Heart right ventricle (tissue), 16 donors: ENCODE measurements around the gene AACS. TPM values are rescaled to one million over a fixed set of nuclear protein-coding genes. Genes with fewer than 3 reads are reported as not detected.
"Not testable (repeated sequence)": the region's sequence is repeated elsewhere in the genome, so short reads cannot be mapped to it uniquely, and the experiment has no call there.

Source experiments
- ATAC-seq, 8 donors: fragments of 200-7000 bp; cut with Tn5 transposase; one replicate each; pipeline ENCODE4 v1.9.1; 2020; ENCODE audit warnings: mild to moderate bottlenecking in 8 of 8, moderate library complexity in 8 of 8, moderate number of reproducible peaks in 1 of 8
- DNase-seq, 2 donors: peaks; one replicate each; pipeline ENCODE4 v3.0.0-alpha.2; 2020
- H3K27ac ChIP-seq, 10 donors: fragments of 200-600 bp; sonication (generic) in 2 of 10; one replicate each; pipeline versions ENCODE4 v1.5.0 to v1.8.0; 2020 to 2022; ENCODE audit warnings: mild to moderate bottlenecking in 3 of 10
- H3K27me3 ChIP-seq, 7 donors: fragments of 200-600 bp; one replicate each; pipeline ENCODE4 v1.8.0; 2021 to 2022; ENCODE audit warnings: mild to moderate bottlenecking in 2 of 7
- H3K36me3 ChIP-seq, 9 donors: fragments of 200-600 bp; sonication (generic) in 1 of 9; one replicate each; pipeline versions ENCODE4 v1.5.0 to v1.8.0; 2020 to 2022; ENCODE audit warnings: mild to moderate bottlenecking in 2 of 9
- H3K4me1 ChIP-seq, 9 donors: fragments of 200-600 bp; sonication (generic) in 1 of 9; one replicate each; pipeline versions ENCODE4 v1.5.0 to v1.8.0; 2020 to 2022; ENCODE audit warnings: mild to moderate bottlenecking in 4 of 9
- H3K4me3 ChIP-seq, 10 donors: fragments of 200-600 bp; sonication (generic) in 2 of 10; one replicate each; pipeline versions ENCODE4 v1.5.0 to v1.8.0; 2020 to 2022; ENCODE audit warnings: mild to moderate bottlenecking in 7 of 10, moderate library complexity in 2 of 10
- H3K9me3 ChIP-seq, 11 donors: fragments of 200-600 bp in 10 of 11; sonication (generic) in 2 of 11; one replicate each; pipeline versions ENCODE4 v1.5.0 to v1.8.0; 2013 to 2022; ENCODE audit warnings: mild to moderate bottlenecking in 2 of 11, control low read depth in 1 of 11, moderate library complexity in 1 of 11
- WGBS, 2 donors: extraction: QIAGEN DNeasy Blood & Tissue Kit; methylation state at CpG; one replicate each; pipeline ENCODE4 v1.1.7; 2013; ENCODE audit warnings: inconsistent platforms in 1 of 2; 5-methylcytosine and 5-hydroxymethylcytosine counted together
- intact Hi-C, 10 donors: fragments of 100-400 bp; cut with DNase I; formaldehyde crosslinking; loops; one replicate each; pipeline versions ENCODE4 v1.11.1 to v1.14.2; 2022
- polyA plus RNA-seq, 2 donors: library from polyadenylated mRNA; stranded (reverse); fragments of 200-250 nt; gene quantifications; one replicate each; pipeline ENCODE4 v1.2.3, GENCODE V29; 2013
- total RNA-seq, 10 donors: library from RNA; stranded (reverse); fragmentation: NEBNext Ultra II Directional in 3 of 10; extraction: Animal tissue kit (Norgen Biotek cat#: 25700) in 3 of 10; gene quantifications; one replicate each; pipeline versions ENCODE4 v1.2.1 to v1.2.4, GENCODE V29; 2021 to 2023
- TF ChIP-seq, protein P1 (sequence below), 9 donors: fragments of 200-600 bp; sonication (generic) in 2 of 9; IDR thresholded peaks; one replicate each; pipeline versions ENCODE4 v1.5.0 to v1.8.0; 2021 to 2022; ENCODE audit warnings: antibody characterized with exemption in 9 of 9, mild to moderate bottlenecking in 5 of 9, moderate library complexity in 1 of 9
- donor health status: Arrhythmogenic right ventricular cardiomyopathy.
- donor health status: ischemic (EF 13 %, LVEDD 7.1; RV severe dilation, severe dysfunction).
- donor health status: healthy with polysubstance abuse.
- donor health status: DM: no; HTN: yes; CAD: no.
- donor health status: DM: no; HTN: no; CAD: no.
- donor health status: ischemic (EF 25% LVEDD 6.9; RV normal size, moderate dysfunction).
- donor health status: ischemic (EF 25% LVEDD 5.7; RV mildly dilated, moderate dysfunction).
- donor health status: healthy.
- donor health status: DM: yes; HTN: yes; CAD: no.
- donor health status: Ischemic cardiomyopathy.
- donor health status: ischemic (EF 35%, LVEDD 5.7; RV mildly dilated, moderate dysfunction).
- donor health status: nonischemic (EF 11% LVEDD 7.7; RV severe dilation, severe dysfunction).
- donor health status: DM: yes; HTN: yes; CAD: no.
- donor health status: PGD.
- donor health status: ischemic (EF 29% LVEDD 5.4; RV normal size, mild dysfunction).
- donor health status: nonischemic (EF 23%, LVEDD 6.1; RV moderate dilation, normal function).

AACS gene
- total and polyA plus RNA-seq, 12 donors, result 8.5 to 19.4 (median 12.1) TPM

DNA sequence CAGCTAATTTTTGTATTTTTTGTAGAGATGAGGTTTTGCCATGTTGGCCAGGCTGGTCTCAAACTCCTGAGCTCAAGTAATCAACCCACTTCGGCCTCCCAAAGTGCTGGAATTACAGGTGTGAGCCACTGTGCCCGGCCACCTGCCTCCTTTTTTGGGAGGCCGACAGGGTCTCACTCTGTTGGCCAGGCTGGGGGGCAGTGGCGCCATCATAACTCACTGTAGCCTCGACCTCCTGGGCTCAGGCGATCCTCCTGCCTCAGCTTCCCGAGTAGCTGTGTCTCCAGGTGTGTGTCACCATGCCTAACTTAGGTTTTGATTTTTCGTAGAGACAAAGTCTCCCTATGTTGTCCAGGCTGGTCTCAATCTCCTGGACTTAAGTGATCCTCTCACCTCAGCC, 70.7 kb downstream of the AACS start:
- H3K4me1 ChIP-seq, result no peaks in the 10 kb centered on the region
- H3K36me3 ChIP-seq, result peaks cover 0 to 48% (median 0%) of the 10 kb centered on the region in 9 donors
- no peaks in the 10 kb centered on the region for H3K9me3 ChIP-seq
- 96 to 97% methylated on average over 8 of the region's 8 CpGs for whole genome bisulfite sequencing, 2 donors
- TF ChIP-seq, protein P1, sequence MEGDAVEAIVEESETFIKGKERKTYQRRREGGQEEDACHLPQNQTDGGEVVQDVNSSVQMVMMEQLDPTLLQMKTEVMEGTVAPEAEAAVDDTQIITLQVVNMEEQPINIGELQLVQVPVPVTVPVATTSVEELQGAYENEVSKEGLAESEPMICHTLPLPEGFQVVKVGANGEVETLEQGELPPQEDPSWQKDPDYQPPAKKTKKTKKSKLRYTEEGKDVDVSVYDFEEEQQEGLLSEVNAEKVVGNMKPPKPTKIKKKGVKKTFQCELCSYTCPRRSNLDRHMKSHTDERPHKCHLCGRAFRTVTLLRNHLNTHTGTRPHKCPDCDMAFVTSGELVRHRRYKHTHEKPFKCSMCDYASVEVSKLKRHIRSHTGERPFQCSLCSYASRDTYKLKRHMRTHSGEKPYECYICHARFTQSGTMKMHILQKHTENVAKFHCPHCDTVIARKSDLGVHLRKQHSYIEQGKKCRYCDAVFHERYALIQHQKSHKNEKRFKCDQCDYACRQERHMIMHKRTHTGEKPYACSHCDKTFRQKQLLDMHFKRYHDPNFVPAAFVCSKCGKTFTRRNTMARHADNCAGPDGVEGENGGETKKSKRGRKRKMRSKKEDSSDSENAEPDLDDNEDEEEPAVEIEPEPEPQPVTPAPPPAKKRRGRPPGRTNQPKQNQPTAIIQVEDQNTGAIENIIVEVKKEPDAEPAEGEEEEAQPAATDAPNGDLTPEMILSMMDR (IDR thresholded peaks at IDR 0.05), result no peak
- H3K27ac ChIP-seq, result no peak overlapping the region
- no peak for DNase-seq
- H3K4me3 ChIP-seq, result no peak overlapping the region
- no peak for ATAC-seq
- no peaks in the 10 kb centered on the region for H3K27me3 ChIP-seq
- intact Hi-C loops, result no loop called here

- TF ChIP-seq, protein P1 (IDR thresholded peaks at IDR 0.05), result no peak
- intact Hi-C loops, result no loop called here
- no peak for DNase-seq
- Histone ChIP-seq H3K27ac (no peak overlapping the region), H3K27me3 (no peaks in the 10 kb centered on the region), H3K4me3 (no peak overlapping the region), H3K9me3 (no peaks in the 10 kb centered on the region), H3K36me3 (peaks cover 0 to 48% (median 0%) of the 10 kb centered on the region in 9 donors), H3K4me1 (no peaks in the 10 kb centered on the region)
- 89 to 91% methylated on average over 19 of the region's 19 CpGs for WGBS, 2 donors
- ATAC-seq, result no peak
Observed at GRCh38 chr12:125136702-125137101, 71.5 kb downstream of the AACS start.

- DNase-seq (no peak), ATAC-seq (no peak)
- no peaks in the 10 kb centered on the region for H3K4me1 ChIP-seq
- no peak overlapping the region for H3K27ac ChIP-seq
- peaks cover 0 to 48% (median 0%) of the 10 kb centered on the region in 9 donors for H3K36me3 ChIP-seq
- TF ChIP-seq, protein P1 (IDR thresholded peaks at IDR 0.05), result no peak
- no peaks in the 10 kb centered on the region for H3K9me3 ChIP-seq
- WGBS, 2 donors, result 88% methylated on average over 17 of the region's 17 CpGs
- no peaks in the 10 kb centered on the region for H3K27me3 ChIP-seq
- H3K4me3 ChIP-seq, result no peak overlapping the region
- intact Hi-C loops, result no loop called here
Observed at GRCh38 chr12:125137766-125138344, 72.6 kb downstream of the AACS start.

DNA sequence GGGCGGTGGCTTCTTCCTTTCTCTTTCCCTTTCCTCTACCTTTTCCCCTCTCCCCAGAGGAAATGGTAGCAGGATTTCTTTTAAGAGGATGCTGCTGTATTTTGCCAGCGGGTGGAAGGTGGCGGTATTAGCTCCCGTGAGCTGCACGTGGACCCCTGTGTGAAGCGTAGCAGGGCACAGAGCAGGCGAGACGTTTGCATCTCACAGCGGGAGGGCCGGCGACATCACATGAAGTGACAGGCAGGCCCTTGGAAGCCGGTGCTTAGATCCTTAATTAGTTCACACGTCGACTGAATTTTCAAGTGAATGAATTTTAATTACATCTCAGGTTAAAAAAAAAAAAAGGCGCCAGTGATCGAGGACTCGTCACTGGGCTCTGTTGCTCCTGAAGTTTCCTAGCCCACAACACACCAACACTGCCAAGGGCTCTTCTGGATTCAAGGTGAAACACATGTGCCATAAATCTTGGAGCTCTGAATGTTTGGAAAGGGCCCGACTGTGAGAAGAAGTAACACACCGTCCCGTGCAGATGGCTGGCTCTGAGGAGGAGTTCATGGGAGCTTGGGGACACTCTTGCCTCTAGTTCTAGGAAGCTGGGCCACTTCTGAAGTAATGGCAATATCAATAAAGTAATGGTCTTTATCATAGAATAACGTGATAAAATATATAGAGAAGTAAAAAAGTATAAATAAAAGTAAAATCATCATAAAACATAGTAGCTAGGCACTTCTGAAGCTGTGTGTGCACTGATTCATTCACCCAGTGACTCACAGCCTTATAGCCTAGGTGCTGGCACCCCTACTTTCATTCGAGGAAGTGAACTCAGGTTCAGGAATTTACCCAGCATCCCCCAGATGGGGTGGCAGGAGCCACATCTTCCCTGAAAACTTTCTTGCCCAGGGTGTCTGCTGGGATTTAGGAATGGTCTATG, 75.3 kb downstream of the AACS start:
- DNase-seq (no peak), ATAC-seq (no peak)
- Histone ChIP-seq H3K4me1 (peaks cover 0 to 11% (median 5%) of the 10 kb centered on the region in 9 donors), H3K9me3 (no peaks in the 10 kb centered on the region), H3K27me3 (no peaks in the 10 kb centered on the region), H3K4me3 (no peak overlapping the region), H3K27ac (no peak overlapping the region), H3K36me3 (peaks cover 0 to 27% (median 0%) of the 10 kb centered on the region in 9 donors)
- TF ChIP-seq, protein P1 (IDR thresholded peaks at IDR 0.05), result no peak
- 77 to 80% methylated on average over 22 of the region's 22 CpGs for WGBS, 2 donors
- intact Hi-C loops, result no loop called here

GRCh38 chr12:125141210-125141573, 76.0 kb downstream of the AACS start:
- DNase-seq, H3K27me3 ChIP-seq, H3K4me3 ChIP-seq, H3K9me3 ChIP-seq, H3K27ac ChIP-seq, ATAC-seq, intact Hi-C loops: not testable (repeated sequence)
- Histone ChIP-seq H3K4me1 (peaks cover 0 to 11% (median 5%) of the 10 kb centered on the region in 9 donors), H3K36me3 (peaks cover 0 to 20% (median 0%) of the 10 kb centered on the region in 9 donors)
- WGBS, 2 donors, result 90 to 92% methylated on average over 11 of the region's 11 CpGs
